HL-60 (cell line): Measurements from ENCODE around the gene SSBP4.

Experiments used
- DNase-seq, 2 experiments: peaks; one replicate each; pipeline ENCODE4 v3.0.0-alpha.2; 2010 to 2020; ENCODE audit warnings: low read depth in 1 of 2, low spot score in 1 of 2
- H3K27ac ChIP-seq: fragments of 250-450 bp; sonication (Bioruptor Pico); replicated peaks from 2 replicates; pipeline ENCODE4 v1.5.1; 2020; ENCODE audit warnings: mild to moderate bottlenecking, moderate library complexity
- H3K27me3 ChIP-seq: fragments of 250-450 bp; sonication (Bioruptor Pico); 2 replicates; pipeline ENCODE4 v1.5.1; 2021; ENCODE audit warnings: mild to moderate bottlenecking, moderate library complexity; ENCODE audit not compliant: insufficient read depth, poor library complexity, severe bottlenecking
- H3K4me3 ChIP-seq: replicated peaks from 2 replicates; pipeline ENCODE4 v1.5.1; 2011; ENCODE audit warnings: mild to moderate bottlenecking, control low read depth, low read length; ENCODE audit not compliant: insufficient read depth
- CTCF ChIP-seq: IDR thresholded peaks from one replicate; pipeline ENCODE4 v1.5.1; 2011; ENCODE audit warnings: low read length, control low read depth, inconsistent platforms; ENCODE audit not compliant: insufficient read depth
- GABPA ChIP-seq: IDR thresholded peaks from 2 replicates; pipeline ENCODE4 v1.6.1; 2012; ENCODE audit warnings: low read depth
- POLR2AphosphoS5 ChIP-seq: IDR thresholded peaks from 2 replicates; pipeline ENCODE4 v1.6.1; 2012; ENCODE audit warnings: low read depth
- REST ChIP-seq: IDR thresholded peaks from 2 replicates; pipeline ENCODE4 v1.6.1; 2012; ENCODE audit warnings: low read depth; ENCODE audit not compliant: insufficient replicate concordance
- SPI1 ChIP-seq: IDR thresholded peaks from 2 replicates; pipeline ENCODE4 v1.6.1; 2012; ENCODE audit warnings: low read depth, mild to moderate bottlenecking, borderline replicate concordance

The SSBP4 gene

GRCh38 chr19:18453269-18454024, 34.2 kb downstream of the SSBP4 start:
- TF ChIP-seq POLR2AphosphoS5 = no peak
- TF ChIP-seq REST = no peak
- TF ChIP-seq CTCF = no peak
- TF ChIP-seq GABPA = no peak
- TF ChIP-seq SPI1 = no peak
- no peak overlapping the region for H3K27ac ChIP-seq
- no peaks in the 10 kb centered on the region for H3K27me3 ChIP-seq
- H3K4me3 ChIP-seq = no peak overlapping the region
- no peak for DNase-seq

GRCh38 chr19:18456279-18456678, 37.1 kb downstream of the SSBP4 start:
- no peak overlapping the region for H3K4me3 ChIP-seq
- no peak for TF ChIP-seq CTCF
- no peak for TF ChIP-seq REST
- no peak for TF ChIP-seq GABPA
- TF ChIP-seq POLR2AphosphoS5 = no peak
- no peak for TF ChIP-seq SPI1
- no peak for DNase-seq

GRCh38 chr19:18456974-18457373, 37.8 kb downstream of the SSBP4 start:
- Histone ChIP-seq H3K4me3 (no peak overlapping the region), H3K27me3 (no peaks in the 10 kb centered on the region), H3K27ac (no peak overlapping the region)
- DNase-seq = no peak
- TF ChIP-seq GABPA = no peak
- TF ChIP-seq REST = no peak
- TF ChIP-seq CTCF = no peak
- TF ChIP-seq POLR2AphosphoS5 = no peak
- TF ChIP-seq SPI1 = no peak

More at GRCh38 chr19:18456279-18456678, 37.1 kb downstream of the SSBP4 start:
- H3K27me3 ChIP-seq = no peaks in the 10 kb centered on the region
- no peak overlapping the region for H3K27ac ChIP-seq
